ENCODE data around the gene TXNDC2.
"Not testable (repeated sequence)": the region's sequence is repeated elsewhere in the genome, so short reads cannot be mapped to it uniquely, and the experiment has no call there.

The TXNDC2 gene

GRCh38 chr18:9894454-9895068 lies 8.8 kb downstream of the TXNDC2 start:
- no peaks in the 10 kb centered on the region for H3K9me3 ChIP-seq (ENCODE audit: insufficient read depth, low read length)
- TF ChIP-seq CTCF (IDR thresholded peaks at IDR 0.05; ENCODE audit: low read depth, low read length) (no peak), EZH2phosphoT487 (IDR thresholded peaks at IDR 0.05; ENCODE audit: low read depth) (no peak)
- no peaks in the 10 kb centered on the region for H3K27me3 ChIP-seq (ENCODE audit: low read depth, low read length)
- H3K36me3 ChIP-seq (replicated peaks; ENCODE audit: low read depth, low read length) = no peaks in the 10 kb centered on the region
- no peaks in the 10 kb centered on the region for H3K79me2 ChIP-seq (ENCODE audit: low read length)
- no peaks in the 10 kb centered on the region for H4K20me1 ChIP-seq (ENCODE audit: insufficient read depth, low read length)
- H3K4me1 ChIP-seq (ENCODE audit: low read length) = no peaks in the 10 kb centered on the region
- H2AFZ ChIP-seq (ENCODE audit: low read depth, low read length) = no peak overlapping the region
- no peak overlapping the region for H3K9ac ChIP-seq (ENCODE audit: low read length)
- H3K27ac ChIP-seq (ENCODE audit: low read length) = no peak overlapping the region
- H3K4me3 ChIP-seq (ENCODE audit: low read length) = no peak overlapping the region
- no peak overlapping the region for H3K4me2 ChIP-seq (ENCODE audit: low read length)

GRCh38 chr18:9897129-9897528 lies 11.4 kb downstream of the TXNDC2 start:
- H3K9ac ChIP-seq (ENCODE audit: low read length) = no peak overlapping the region
- H3K36me3 ChIP-seq (replicated peaks; ENCODE audit: low read depth, low read length) = no peaks in the 10 kb centered on the region
- H3K79me2 ChIP-seq (ENCODE audit: low read length) = no peaks in the 10 kb centered on the region
- H2AFZ ChIP-seq (ENCODE audit: low read depth, low read length) = no peak overlapping the region
- no peaks in the 10 kb centered on the region for H3K9me3 ChIP-seq (ENCODE audit: insufficient read depth, low read length)
- no peaks in the 10 kb centered on the region for H3K27me3 ChIP-seq (ENCODE audit: low read depth, low read length)
- no peak for TF ChIP-seq CTCF (IDR thresholded peaks at IDR 0.05; ENCODE audit: low read depth, low read length)
- no peak for TF ChIP-seq EZH2phosphoT487 (IDR thresholded peaks at IDR 0.05; ENCODE audit: low read depth)
- H4K20me1 ChIP-seq (ENCODE audit: insufficient read depth, low read length) = no peaks in the 10 kb centered on the region
- H3K4me1 ChIP-seq (ENCODE audit: low read length) = no peaks in the 10 kb centered on the region
- no peak overlapping the region for H3K27ac ChIP-seq (ENCODE audit: low read length)
- no peak overlapping the region for H3K4me3 ChIP-seq (ENCODE audit: low read length)
- H3K4me2 ChIP-seq (ENCODE audit: low read length) = no peak overlapping the region

GRCh38 chr18:9897787-9898291 lies 12.1 kb downstream of the TXNDC2 start:
- H3K4me1 ChIP-seq (ENCODE audit: low read length); H3K36me3 ChIP-seq (replicated peaks; ENCODE audit: low read depth, low read length); H3K4me2 ChIP-seq (ENCODE audit: low read length); H3K4me3 ChIP-seq (ENCODE audit: low read length); H3K9me3 ChIP-seq (ENCODE audit: insufficient read depth, low read length); H3K27me3 ChIP-seq (ENCODE audit: low read depth, low read length); H3K9ac ChIP-seq (ENCODE audit: low read length); H4K20me1 ChIP-seq (ENCODE audit: insufficient read depth, low read length); H3K27ac ChIP-seq (ENCODE audit: low read length); H2AFZ ChIP-seq (ENCODE audit: low read depth, low read length); H3K79me2 ChIP-seq (ENCODE audit: low read length): not testable (repeated sequence)

- Histone ChIP-seq H3K9me3 (ENCODE audit: insufficient read depth, low read length) (no peaks in the 10 kb centered on the region), H3K4me3 (ENCODE audit: low read length) (no peak overlapping the region), H3K9ac (ENCODE audit: low read length) (no peak overlapping the region), H3K4me1 (ENCODE audit: low read length) (no peaks in the 10 kb centered on the region), H3K27me3 (ENCODE audit: low read depth, low read length) (no peaks in the 10 kb centered on the region), H2AFZ (ENCODE audit: low read depth, low read length) (no peak overlapping the region), H3K27ac (ENCODE audit: low read length) (no peak overlapping the region), H3K79me2 (ENCODE audit: low read length) (no peaks in the 10 kb centered on the region), H4K20me1 (ENCODE audit: insufficient read depth, low read length) (no peaks in the 10 kb centered on the region), H3K4me2 (ENCODE audit: low read length) (no peak overlapping the region), H3K36me3 (replicated peaks; ENCODE audit: low read depth, low read length) (no peaks in the 10 kb centered on the region)
- TF ChIP-seq EZH2phosphoT487 (IDR thresholded peaks at IDR 0.05; ENCODE audit: low read depth) (no peak), CTCF (IDR thresholded peaks at IDR 0.05; ENCODE audit: low read depth, low read length) (no peak)
Observed at GRCh38 chr18:9898792-9899549, 13.2 kb downstream of the TXNDC2 start.

- H3K79me2 ChIP-seq (ENCODE audit: low read length); H4K20me1 ChIP-seq (ENCODE audit: insufficient read depth, low read length); H3K4me3 ChIP-seq (ENCODE audit: low read length); H3K9ac ChIP-seq (ENCODE audit: low read length); H3K9me3 ChIP-seq (ENCODE audit: insufficient read depth, low read length); H2AFZ ChIP-seq (ENCODE audit: low read depth, low read length); H3K4me2 ChIP-seq (ENCODE audit: low read length); H3K27me3 ChIP-seq (ENCODE audit: low read depth, low read length); H3K36me3 ChIP-seq (replicated peaks; ENCODE audit: low read depth, low read length); H3K27ac ChIP-seq (ENCODE audit: low read length); H3K4me1 ChIP-seq (ENCODE audit: low read length): not testable (repeated sequence)
Observed at GRCh38 chr18:9899550-9899930, 13.8 kb downstream of the TXNDC2 start.
